Measurements from ENCODE around the gene GPLD1.

GRCh38 chr6:24378473-24379097, 110.8 kb downstream of the GPLD1 start:
- TF ChIP-seq CTCF (IDR thresholded peaks at IDR 0.05; ENCODE audit: low read depth, low read length, missing input control) (no peak), GABPA (IDR thresholded peaks at IDR 0.05 in 1 of 2, conservative IDR thresholded peaks at IDR 0.05 in 1 of 2) (no peak), JUND (IDR thresholded peaks at IDR 0.05) (no peak), YY1 (IDR thresholded peaks at IDR 0.05) (no peak), SP1 (IDR thresholded peaks at IDR 0.05) (no peak), TAF1 (conservative IDR thresholded peaks at IDR 0.05) (no peak), REST (IDR thresholded peaks at IDR 0.05) (no peak), HNF4G (IDR thresholded peaks at IDR 0.05) (no peak), RAD21 (IDR thresholded peaks at IDR 0.05) (no peak), MAX (IDR thresholded peaks at IDR 0.05) (no peak), ZBTB33 (IDR thresholded peaks at IDR 0.05) (no peak), ATF3 (IDR thresholded peaks at IDR 0.05) (no peak)
